Osteoblast (primary cell): ENCODE data around the gene TBX22. TPM values are rescaled to one million over a fixed set of nuclear protein-coding genes. Genes with fewer than 3 reads are reported as not detected.

Experiments used
- DNase-seq: peaks from one replicate; pipeline ENCODE4 v3.0.0; 2011; ENCODE audit warnings: low spot score, mixed read lengths; ENCODE audit not compliant: insufficient read length; ENCODE audit errors: missing footprints
- H2AFZ ChIP-seq: 2 replicates; pipeline ENCODE4 v1.6.0; 2011; ENCODE audit warnings: mild to moderate bottlenecking, low read length
- H3K27ac ChIP-seq: 2 replicates; pipeline ENCODE4 v1.5.1; 2011; ENCODE audit warnings: mild to moderate bottlenecking, low read depth, low read length, moderate library complexity
- H3K27me3 ChIP-seq: 2 replicates; pipeline ENCODE4 v1.6.0; 2012; ENCODE audit warnings: mild to moderate bottlenecking, control low read depth, inconsistent platforms, low read length, moderate library complexity; ENCODE audit not compliant: insufficient read depth
- H3K36me3 ChIP-seq: 2 replicates; pipeline ENCODE4 v1.5.1; 2011; ENCODE audit warnings: mild to moderate bottlenecking, low read length, control low read depth, moderate library complexity; ENCODE audit not compliant: insufficient read depth
- H3K4me1 ChIP-seq: 2 replicates; pipeline ENCODE4 v1.5.1; 2011; ENCODE audit warnings: mild to moderate bottlenecking, low read length, control low read depth, moderate library complexity; ENCODE audit not compliant: insufficient read depth
- H3K4me2 ChIP-seq: 2 replicates; pipeline ENCODE4 v1.6.0; 2011; ENCODE audit warnings: mild to moderate bottlenecking, low read length; ENCODE audit not compliant: insufficient read depth
- H3K4me3 ChIP-seq: fragments of 200-600 bp; sonication (generic); 3 replicates; pipeline ENCODE4 v1.5.1; 2012; ENCODE audit warnings: mild to moderate bottlenecking, low read length, inconsistent platforms; ENCODE audit not compliant: insufficient read depth
- H3K79me2 ChIP-seq: 2 replicates; pipeline ENCODE4 v1.6.0; 2012; ENCODE audit warnings: mild to moderate bottlenecking, low read length, control low read depth, inconsistent platforms; ENCODE audit not compliant: insufficient read depth
- H3K9me3 ChIP-seq: 2 replicates; pipeline ENCODE4 v1.5.1; 2011; ENCODE audit warnings: low read depth, low read length, control low read depth
- H4K20me1 ChIP-seq: 2 replicates; pipeline ENCODE4 v1.6.0; 2012; ENCODE audit warnings: mild to moderate bottlenecking, low read length, control low read depth; ENCODE audit not compliant: insufficient read depth
- CTCF ChIP-seq: IDR thresholded peaks from 2 replicates; pipeline ENCODE4 v1.5.1; 2011; ENCODE audit warnings: mild to moderate bottlenecking, low read depth, low read length, moderate library complexity; ENCODE audit errors: extremely low read depth
- total RNA-seq: library from RNA; depleted of rRNA; stranded (reverse); fragments of >200 nt; gene quantifications from 2 replicates; pipeline ENCODE4 v1.2.3, GENCODE V29; 2012

TBX22 gene
- total RNA-seq, result not detected in 2 replicates

GRCh38 chrX:80014141-80014940 lies at the start of gene TBX22:
Gene TBX22, plus strand, starts transcription at chrX:80014753. Its CDS starts 7,517 bp downstream, at chrX:80022270.
- no peaks in the 10 kb centered on the region for H3K9me3 ChIP-seq
- H3K4me3 ChIP-seq, result no peak within 1 kb of the TSS
- no peaks in the 10 kb centered on the region for H3K79me2 ChIP-seq
- H4K20me1 ChIP-seq, result no peaks in the 10 kb centered on the region
- no peaks in the 10 kb centered on the region for H3K36me3 ChIP-seq
- DNase-seq, result peak; percentile 4
- no peaks in the 10 kb centered on the region for H3K27me3 ChIP-seq
- H3K4me1 ChIP-seq, result no peaks in the 10 kb centered on the region
- TF ChIP-seq CTCF, result no peak
- H3K27ac ChIP-seq, result no peak within 1 kb of the TSS
- H3K4me2 ChIP-seq, result no peak within 1 kb of the TSS
- H2AFZ ChIP-seq, result no peak within 1 kb of the TSS

GRCh38 chrX:79975605-79976004 lies 38.9 kb upstream of the TBX22 start:
- Histone ChIP-seq H3K9me3 (peaks cover 2% of the 10 kb centered on the region), H3K79me2 (no peaks in the 10 kb centered on the region), H3K4me1 (no peaks in the 10 kb centered on the region), H3K27me3 (no peaks in the 10 kb centered on the region), H3K36me3 (no peaks in the 10 kb centered on the region), H3K4me3 (no peak overlapping the region), H3K27ac (no peak overlapping the region), H4K20me1 (no peaks in the 10 kb centered on the region), H3K4me2 (no peak overlapping the region), H2AFZ (no peak overlapping the region)
- no peak for TF ChIP-seq CTCF
- DNase-seq, result no peak

- Histone ChIP-seq H4K20me1 (no peaks in the 10 kb centered on the region), H3K4me2 (no peak overlapping the region), H3K27me3 (no peaks in the 10 kb centered on the region), H3K79me2 (no peaks in the 10 kb centered on the region), H2AFZ (no peak overlapping the region), H3K4me3 (no peak overlapping the region), H3K9me3 (no peaks in the 10 kb centered on the region), H3K27ac (no peak overlapping the region), H3K4me1 (no peaks in the 10 kb centered on the region), H3K36me3 (no peaks in the 10 kb centered on the region)
- no peak for DNase-seq
- no peak for TF ChIP-seq CTCF
These were observed 10.1 kb upstream of the TBX22 start for GRCh38 chrX:80004458-80004857.

- no peaks in the 10 kb centered on the region for H3K27me3 ChIP-seq
- DNase-seq, result peak; percentile 63
- H3K27ac ChIP-seq, result no peak overlapping the region
- no peaks in the 10 kb centered on the region for H4K20me1 ChIP-seq
- H3K79me2 ChIP-seq, result no peaks in the 10 kb centered on the region
- H3K36me3 ChIP-seq, result no peaks in the 10 kb centered on the region
- H2AFZ ChIP-seq, result no peak overlapping the region
- no peak for TF ChIP-seq CTCF
- no peaks in the 10 kb centered on the region for H3K4me1 ChIP-seq
- H3K4me2 ChIP-seq, result no peak overlapping the region
- no peak overlapping the region for H3K4me3 ChIP-seq
- no peaks in the 10 kb centered on the region for H3K9me3 ChIP-seq
These were observed 3.0 kb upstream of the TBX22 start for GRCh38 chrX:80011522-80011921.
